GM19035 (cell line): ENCODE data around the gene C4orf50.
"Not testable (repeated sequence)": the region's sequence is repeated elsewhere in the genome, so short reads cannot be mapped to it uniquely, and the experiment has no call there.

Source experiments
- ATAC-seq: cut with Tn5 transposase; IDR thresholded peaks from one replicate; pipeline ENCODE4 v1.9.1; 2021; ENCODE audit not compliant: unreplicated experiment

Gene C4orf50

DNA sequence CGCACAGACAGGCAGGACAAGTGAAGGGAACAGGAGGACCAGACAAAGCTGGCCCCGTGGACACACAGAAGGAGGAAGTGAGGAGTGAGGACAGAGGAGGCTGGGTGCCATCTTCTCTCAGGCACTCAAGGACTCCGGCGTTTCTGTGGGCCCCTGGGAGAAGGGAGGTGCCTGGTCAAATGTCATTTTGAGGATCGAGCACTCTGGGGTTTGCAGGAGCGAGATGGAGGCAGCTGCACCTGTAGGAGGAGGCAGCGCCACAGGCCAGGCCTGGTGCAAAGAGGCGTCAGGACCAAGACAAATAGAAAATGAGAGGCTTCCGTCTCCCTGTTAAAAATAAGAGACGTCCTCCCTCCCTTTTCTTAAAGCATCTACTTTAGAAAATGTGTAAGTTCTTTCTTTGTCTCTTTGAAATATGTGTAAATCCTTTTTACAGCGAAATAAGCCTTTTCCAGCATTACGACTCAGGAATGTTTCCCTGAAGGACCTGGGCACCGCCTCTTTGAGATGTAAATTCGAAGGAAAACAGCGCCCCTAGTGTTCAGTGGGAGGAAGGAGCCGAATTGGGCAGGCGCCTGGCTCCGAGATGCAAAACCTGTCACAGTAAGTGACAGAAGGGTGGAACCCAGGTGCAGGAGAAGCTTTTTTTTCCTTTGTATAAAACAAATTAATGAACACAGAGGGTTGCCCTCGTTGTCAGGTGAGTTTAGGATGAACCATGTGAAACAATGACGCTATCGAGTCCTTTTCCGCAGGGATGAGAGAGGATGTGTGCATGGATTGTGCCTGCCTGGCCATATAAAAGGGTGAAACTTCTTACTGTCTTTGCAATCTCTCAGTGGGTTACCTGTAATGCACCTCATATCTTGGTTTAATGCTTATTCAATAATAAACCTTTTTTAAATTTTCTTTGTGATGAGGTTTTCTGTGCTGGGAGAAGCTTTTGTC, 1.4 kb upstream of the C4orf50 start:
- no peak for ATAC-seq

- ATAC-seq, result no peak
Measured at GRCh38 chr4:6017800-6018199, 431 bp downstream of the C4orf50 start.

DNA sequence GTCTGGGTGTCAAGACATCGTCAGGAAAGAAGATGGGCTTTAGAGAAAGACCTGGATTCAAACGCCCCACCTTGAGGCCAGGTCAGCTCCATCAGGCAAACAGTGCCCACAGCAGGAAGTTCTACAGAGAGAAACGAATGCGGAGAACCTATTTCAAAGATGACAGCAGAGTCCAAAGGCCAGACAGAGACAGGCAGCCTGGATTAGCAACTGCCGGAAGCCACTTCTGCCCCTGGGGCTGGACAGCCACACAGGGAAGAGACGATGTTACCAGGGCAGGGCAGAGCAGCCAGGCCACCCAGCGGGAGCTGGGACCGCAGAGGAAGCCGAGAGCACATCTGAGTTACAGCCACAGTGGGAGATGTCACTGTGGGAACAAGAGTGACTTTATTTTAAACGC, 1.2 kb downstream of the C4orf50 start:
- ATAC-seq, result no peak

DNA sequence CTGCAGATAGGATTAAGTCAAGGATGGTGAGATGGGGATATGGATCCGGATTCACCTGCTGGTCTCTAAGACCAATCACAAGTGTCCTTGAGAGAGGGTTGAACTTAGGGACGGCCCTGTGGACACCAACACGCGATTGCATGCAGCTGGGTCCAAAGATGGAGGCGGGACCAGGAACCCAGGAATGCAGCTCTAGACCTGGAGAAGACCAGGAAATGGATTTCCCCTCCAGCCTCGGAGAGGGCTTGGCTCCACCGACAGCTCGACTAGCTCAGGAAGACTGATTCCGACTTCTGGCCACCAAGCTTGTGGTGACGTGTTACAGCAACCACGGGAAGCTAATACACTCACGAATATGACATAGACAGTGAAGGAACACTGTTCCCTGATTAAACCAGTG, 4.7 kb downstream of the C4orf50 start:
- ATAC-seq, result no peak

GRCh38 chr4:6012200-6012599, 6.0 kb downstream of the C4orf50 start:
- no peak for ATAC-seq

- no peak for ATAC-seq
Measured at GRCh38 chr4:6011686-6012085, 6.5 kb downstream of the C4orf50 start.

DNA sequence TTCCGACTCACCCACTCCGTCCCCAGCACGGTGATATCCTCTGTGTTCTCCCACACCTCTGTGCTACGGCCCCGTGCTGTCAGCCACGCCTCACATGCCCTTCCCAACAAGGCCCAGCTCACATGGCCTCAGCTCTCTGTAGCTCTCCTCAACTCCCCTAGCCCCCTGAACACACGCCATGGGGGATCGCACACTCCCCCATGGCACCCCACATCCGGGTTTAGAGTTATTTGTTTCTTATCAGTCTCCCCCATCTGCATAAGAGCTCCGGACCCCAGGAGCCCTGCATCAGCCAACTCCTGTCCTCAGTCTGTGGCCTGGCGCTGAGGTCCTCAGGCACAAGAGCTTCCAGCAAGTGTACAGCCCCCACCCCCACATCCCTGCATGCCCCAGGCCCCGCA, 7.0 kb downstream of the C4orf50 start:
- no peak for ATAC-seq

DNA sequence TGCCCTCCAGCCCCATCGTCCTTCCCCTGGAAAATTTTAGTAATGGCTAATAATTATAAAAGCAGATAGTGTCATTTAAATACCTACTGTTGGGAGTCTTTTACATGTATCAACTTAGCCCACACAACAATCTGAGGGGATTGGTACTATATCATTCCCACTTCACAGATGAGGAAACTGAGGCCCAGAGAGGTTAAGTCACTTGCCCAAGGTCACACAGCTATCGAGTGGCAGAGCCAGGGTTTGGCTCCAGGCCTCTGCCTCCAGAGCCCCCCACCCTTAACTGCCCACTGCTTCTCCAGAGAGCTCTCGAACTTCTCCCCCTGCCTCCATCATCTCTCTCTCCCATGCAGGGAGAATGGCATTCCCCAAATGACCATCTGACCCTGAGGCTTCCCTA, 7.4 kb downstream of the C4orf50 start:
- ATAC-seq, result no peak

- no peak for ATAC-seq
Measured at GRCh38 chr4:6009452-6009851, 8.8 kb downstream of the C4orf50 start.

DNA sequence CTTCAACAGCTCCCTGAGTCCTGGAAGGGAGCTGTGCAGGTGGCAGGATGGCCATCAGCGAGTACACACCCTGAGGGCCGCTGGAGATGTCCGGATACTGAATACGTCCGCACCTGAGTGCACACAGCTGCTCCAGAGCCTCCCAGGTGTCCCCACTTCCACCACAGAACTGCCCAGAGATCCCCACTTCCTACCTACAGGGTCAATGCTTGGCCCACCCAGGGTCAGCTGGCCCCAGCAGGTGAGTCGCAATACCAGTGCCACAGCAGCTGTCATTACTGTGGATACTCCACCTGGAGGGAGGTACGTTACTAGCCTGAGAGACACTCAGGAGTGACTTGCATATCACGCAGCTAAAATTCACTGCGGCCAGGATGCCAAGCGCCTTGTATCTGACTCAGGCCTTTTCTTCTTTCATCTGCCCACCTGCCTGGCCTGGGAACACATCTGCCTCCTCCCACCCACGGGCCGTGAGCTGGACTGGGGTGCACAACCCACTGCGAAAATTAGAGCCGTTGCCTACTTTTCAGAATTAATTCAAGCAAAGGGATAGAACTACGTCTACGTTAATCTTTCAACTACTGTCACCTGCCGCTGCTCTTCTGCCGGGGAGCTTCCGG, 9.4 kb downstream of the C4orf50 start:
- no peak for ATAC-seq

- ATAC-seq, result no peak
Measured at GRCh38 chr4:6008092-6008551, 10.1 kb downstream of the C4orf50 start.

GRCh38 chr4:6005175-6005574, 13.1 kb downstream of the C4orf50 start:
- ATAC-seq, result no peak

DNA sequence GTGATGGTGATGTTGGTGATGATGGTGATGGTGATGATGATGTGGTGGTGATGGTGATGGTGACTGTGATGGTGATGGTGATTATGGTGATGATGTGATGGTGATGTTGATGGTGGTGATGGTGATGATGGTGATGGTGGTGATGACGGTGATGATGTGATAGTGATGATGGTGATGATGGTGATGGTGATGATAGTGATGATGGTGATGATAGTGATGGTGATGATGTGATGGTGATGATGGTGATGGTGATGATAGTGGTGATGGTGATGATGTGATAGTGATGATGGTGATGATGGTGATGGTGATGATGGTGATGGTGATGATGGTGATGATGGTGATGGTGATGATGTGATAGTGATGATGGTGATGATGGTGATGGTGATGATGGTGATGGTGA, 14.7 kb downstream of the C4orf50 start:
- ATAC-seq, result not testable (repeated sequence)

- ATAC-seq, result no peak
Measured at GRCh38 chr4:6002926-6003325, 15.3 kb downstream of the C4orf50 start.

- ATAC-seq, result no peak
Measured at GRCh38 chr4:6002492-6002833, 15.8 kb downstream of the C4orf50 start.

DNA sequence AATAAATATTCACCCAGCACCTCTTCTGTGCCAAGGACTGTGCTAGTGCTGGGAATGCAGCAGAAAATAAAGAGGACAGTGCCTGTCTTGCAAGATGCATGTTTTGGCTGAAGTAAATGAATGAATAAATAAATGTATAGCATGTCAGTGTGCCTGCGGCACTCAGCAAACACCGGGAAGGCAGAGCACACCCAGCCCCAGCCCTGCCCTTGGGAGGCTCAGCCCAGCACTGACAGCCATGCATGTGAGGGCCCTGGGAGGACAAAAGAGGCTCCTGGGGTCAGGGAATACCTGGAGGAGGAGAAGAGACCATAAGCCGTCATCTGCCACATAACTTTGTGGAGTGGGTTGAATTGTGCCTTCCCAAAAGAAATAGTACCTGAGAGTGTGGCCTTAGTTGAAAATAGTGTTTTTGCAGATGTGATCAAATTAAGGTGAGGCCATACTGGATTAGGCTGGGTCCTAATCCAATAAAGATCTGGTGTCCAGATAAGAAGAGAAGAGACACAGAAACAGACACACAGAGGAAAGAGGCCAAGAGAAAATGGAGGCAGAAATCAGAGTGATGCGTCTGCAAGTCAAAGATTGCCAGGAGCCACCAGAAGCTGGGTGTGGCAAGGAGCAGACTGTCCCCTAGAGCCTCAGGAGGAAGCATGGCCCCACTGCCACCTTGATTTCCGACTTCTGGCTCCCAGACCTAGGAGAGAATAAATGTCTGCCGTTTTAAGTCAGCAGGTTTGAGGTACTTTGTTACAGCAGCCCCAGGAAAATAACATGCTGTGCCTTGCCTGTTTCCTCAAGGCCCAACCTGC, 16.3 kb downstream of the C4orf50 start:
- no peak for ATAC-seq

DNA sequence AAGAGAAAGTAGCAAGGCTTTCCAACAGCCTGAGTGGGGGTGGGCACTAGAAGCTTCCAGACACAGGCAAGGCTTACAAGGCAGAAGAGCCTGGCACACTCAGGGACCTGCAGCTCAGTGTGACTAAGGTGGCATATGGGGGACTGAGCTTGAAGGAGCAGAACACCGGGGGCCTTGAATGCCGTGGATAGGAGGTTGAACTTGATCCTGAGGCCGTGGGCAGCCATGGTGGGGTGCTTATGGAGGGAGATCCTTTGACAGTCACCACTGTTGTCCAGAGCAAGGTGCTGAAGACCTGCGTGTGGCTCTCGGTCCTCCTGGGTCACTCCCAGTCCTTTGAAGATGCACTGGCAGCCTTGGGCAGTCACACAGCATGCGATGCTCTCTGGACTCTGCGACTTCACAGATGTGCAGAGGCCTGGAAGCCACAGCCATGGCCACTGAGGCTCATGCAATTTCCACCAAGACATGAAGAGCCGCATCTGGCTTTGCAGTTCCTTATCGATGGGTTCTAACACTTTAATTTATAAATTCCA, 18.3 kb downstream of the C4orf50 start:
- no peak for ATAC-seq

DNA sequence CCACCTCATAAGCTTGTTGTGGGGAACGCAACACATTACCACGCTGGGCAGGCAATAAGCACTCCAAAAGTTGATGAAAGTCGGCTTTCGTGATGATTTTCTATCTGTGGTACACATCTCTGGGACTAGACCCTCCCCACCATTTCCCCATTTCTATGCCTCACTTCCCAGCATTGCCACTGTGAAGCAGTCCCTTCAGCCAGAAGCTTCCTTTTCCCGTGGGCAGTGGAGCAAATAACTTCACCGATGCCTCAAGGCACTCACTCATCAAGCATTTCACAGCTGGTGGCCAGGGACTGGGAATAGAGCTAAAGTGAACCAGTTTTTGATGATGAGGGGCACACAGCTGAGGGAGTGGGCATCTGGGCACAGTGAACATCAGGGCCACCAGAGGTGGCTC, 18.9 kb downstream of the C4orf50 start:
- no peak for ATAC-seq

GRCh38 chr4:5998333-5998936, 19.8 kb downstream of the C4orf50 start:
- peak; percentile 63 for ATAC-seq

GRCh38 chr4:5996641-5997040, 21.6 kb downstream of the C4orf50 start:
- ATAC-seq, result no peak
